Immature natural killer cell (primary cell): ENCODE results near the gene MRPS21. TPM values are rescaled to one million over a fixed set of nuclear protein-coding genes. Genes with fewer than 3 reads are reported as not detected.

Experiments
- DNase-seq, 3 donors: peaks; one replicate each; pipeline ENCODE4 v3.0.0; 2022; ENCODE audit warnings: mixed read lengths in 1 of 3
- H3K27ac Mint-ChIP-seq, 6 donors: one replicate each; pipeline ENCODE4 v1.8.0; 2020; ENCODE audit warnings: mixed read lengths in 6 of 6, mild to moderate bottlenecking in 5 of 6, inconsistent platforms in 4 of 6, moderate library complexity in 3 of 6
- H3K27me3 Mint-ChIP-seq, 3 donors: one replicate each; pipeline ENCODE4 v1.8.0; 2020 to 2021; ENCODE audit warnings: low read depth in 3 of 3, mild to moderate bottlenecking in 3 of 3, mixed read lengths in 3 of 3, moderate library complexity in 3 of 3, inconsistent platforms in 1 of 3
- H3K36me3 Mint-ChIP-seq, 3 donors: one replicate each; pipeline ENCODE4 v1.8.0; 2020; ENCODE audit warnings: mixed read lengths in 3 of 3, inconsistent platforms in 2 of 3, mild to moderate bottlenecking in 2 of 3
- H3K4me1 Mint-ChIP-seq, 2 donors: one replicate each; pipeline ENCODE4 v1.8.0; 2020; ENCODE audit warnings: inconsistent platforms in 2 of 2, mild to moderate bottlenecking in 2 of 2, mixed read lengths in 2 of 2, moderate library complexity in 1 of 2
- H3K4me3 Mint-ChIP-seq, 5 donors: one replicate each; pipeline ENCODE4 v1.8.0; 2020; ENCODE audit warnings: mild to moderate bottlenecking in 5 of 5, mixed read lengths in 5 of 5, inconsistent platforms in 3 of 5, moderate library complexity in 3 of 5
- H3K9me3 Mint-ChIP-seq, 6 donors: one replicate each; pipeline ENCODE4 v1.8.0; 2020; ENCODE audit warnings: mild to moderate bottlenecking in 6 of 6, mixed read lengths in 6 of 6, inconsistent platforms in 4 of 6, moderate library complexity in 3 of 6
- polyA plus RNA-seq, 3 donors: library from polyadenylated mRNA; unstranded; fragments of 300-500 nt; fragmentation: Illumina TruSeq; gene quantifications; one replicate each; pipeline ENCODE4 v1.2.3, GENCODE V29; 2021

Gene MRPS21
- polyA plus RNA-seq, 3 donors from 2014 or later, result 51.7 to 58.6 (median 53.4) TPM

GRCh38 chr1:150268340-150268704 is 25.3 kb upstream of the MRPS21 start:
- Mint-ChIP-seq H3K9me3 (no peaks in the 10 kb centered on the region), H3K4me3 (peak overlapping the region; percentile 91 to 99 (median 94)), H3K27ac (peak overlapping the region; percentile 93 to 98 (median 96)), H3K27me3 (peaks cover 17 to 20% (median 17%) of the 10 kb centered on the region in 3 donors), H3K4me1 (peaks cover 30 to 32% of the 10 kb centered on the region in 2 donors), H3K36me3 (peaks cover 0 to 24% (median 14%) of the 10 kb centered on the region in 3 donors)
- DNase-seq, result peak; percentile 44 to 55 (median 50)

DNA sequence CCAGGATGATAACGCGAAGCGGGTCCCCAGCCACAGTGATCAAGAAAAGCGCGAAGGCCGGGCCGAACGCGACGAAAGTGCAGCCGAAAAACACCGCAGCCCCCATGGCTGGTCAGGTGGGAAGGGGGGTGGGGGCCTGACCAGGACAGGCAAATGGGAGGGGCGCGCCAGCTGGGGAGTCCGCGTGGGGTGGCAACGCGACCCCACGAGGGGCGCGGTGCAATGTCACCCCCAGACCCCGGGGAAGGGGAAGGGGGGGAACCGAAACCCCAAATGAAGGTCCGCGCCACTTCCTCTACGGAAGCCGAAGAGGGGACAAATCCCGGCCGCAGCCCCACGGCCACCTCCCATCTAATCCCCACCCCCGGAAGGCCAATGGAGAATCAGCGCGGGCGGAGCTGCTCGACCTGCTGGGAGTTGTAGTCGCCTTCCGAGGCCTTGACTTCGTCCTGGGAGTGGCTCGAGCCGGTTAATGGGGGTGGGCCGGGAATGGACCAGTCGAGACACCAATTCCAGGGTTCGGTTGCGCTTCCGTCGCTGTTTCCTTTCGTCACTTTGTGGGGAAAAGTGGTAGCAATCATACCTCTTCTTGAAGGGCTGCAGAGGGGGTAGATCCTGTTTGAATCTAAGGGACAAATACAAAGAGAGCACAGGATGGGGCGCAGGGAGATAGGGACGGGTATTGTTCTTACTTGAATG is 24.8 kb upstream of the MRPS21 start, which contains the start of gene APH1A:
Gene APH1A (minus strand): TSS at position 312 of the 699 bp plus-strand sequence. CDS start 206 bp downstream, at position 106.
- Mint-ChIP-seq H3K4me1 (peaks cover 30 to 32% of the 10 kb centered on the region in 2 donors), H3K9me3 (no peaks in the 10 kb centered on the region), H3K27me3 (peaks cover 17 to 20% (median 17%) of the 10 kb centered on the region in 3 donors), H3K4me3 (peak within 1 kb of the TSS; percentile 91 to 99 (median 94)), H3K27ac (peak within 1 kb of the TSS; percentile 93 to 98 (median 96)), H3K36me3 (peaks cover 3 to 27% (median 14%) of the 10 kb centered on the region in 3 donors)
- DNase-seq, result peak; percentile 90 to 92 (median 91)

DNA sequence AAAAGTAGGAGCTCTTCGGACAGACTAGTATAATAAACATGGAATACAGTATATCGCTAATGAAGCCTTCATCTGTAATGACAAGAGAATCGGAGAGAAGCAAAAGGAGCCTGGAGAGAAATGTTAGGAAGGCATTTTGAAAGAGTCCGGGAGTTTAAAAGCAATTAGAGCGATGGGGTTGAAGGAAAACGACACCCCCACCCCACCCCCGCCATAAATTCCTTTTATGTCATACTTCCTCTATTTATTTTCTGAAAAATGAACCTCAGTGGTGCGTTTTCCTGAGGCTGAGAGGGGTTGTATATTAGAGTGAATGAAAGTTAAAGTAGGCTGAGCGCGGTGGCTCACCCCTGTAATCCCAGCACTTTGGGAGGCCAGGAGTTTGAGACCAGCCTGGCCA is 24.2 kb upstream of the MRPS21 start:
- Mint-ChIP-seq H3K27me3 (peaks cover 17 to 20% (median 17%) of the 10 kb centered on the region in 3 donors), H3K9me3 (no peaks in the 10 kb centered on the region), H3K4me1 (peaks cover 30 to 32% of the 10 kb centered on the region in 2 donors), H3K27ac (peak overlapping the region; percentile 93 to 98 (median 96)), H3K4me3 (peak overlapping the region; percentile 91 to 99 (median 94)), H3K36me3 (peaks cover 4 to 27% (median 14%) of the 10 kb centered on the region in 3 donors)
- DNase-seq, result no peak

DNA sequence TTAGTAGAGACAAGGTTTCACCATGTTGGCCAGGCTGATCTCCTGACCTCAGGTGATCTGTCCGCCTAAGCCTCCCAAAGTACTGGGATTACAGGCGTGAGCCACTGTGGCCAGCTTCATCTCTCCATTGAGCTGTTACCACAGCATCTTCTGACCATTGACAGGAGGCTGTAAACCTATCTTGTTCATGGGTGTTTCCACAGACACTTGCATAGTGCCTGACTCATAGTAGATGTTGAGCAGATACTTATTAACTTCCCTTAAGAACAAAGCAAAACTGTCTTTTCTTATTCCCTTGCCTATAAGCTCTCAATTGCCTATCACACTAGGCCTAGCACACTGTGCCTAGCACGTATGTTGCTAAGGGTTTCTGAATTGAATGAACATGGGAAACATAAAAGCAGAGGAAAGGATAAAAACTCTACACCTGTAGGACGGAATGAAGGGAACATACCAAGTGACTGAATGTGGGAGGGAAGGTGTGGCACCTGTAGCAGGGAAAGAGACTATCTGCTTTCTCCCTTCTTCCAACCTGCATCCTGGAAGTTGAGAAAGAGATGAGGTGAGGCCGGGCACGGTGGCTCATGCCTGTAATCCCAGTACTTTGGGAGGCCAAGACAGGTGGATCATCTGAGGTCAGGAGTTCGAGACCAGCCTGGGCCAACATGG is 22.2 kb upstream of the MRPS21 start:
- Mint-ChIP-seq H3K36me3 (peaks cover 8 to 15% (median 10%) of the 10 kb centered on the region in 3 donors), H3K27me3 (peaks cover 17 to 24% (median 17%) of the 10 kb centered on the region in 3 donors), H3K4me3 (no peak overlapping the region), H3K4me1 (peaks cover 27 to 32% of the 10 kb centered on the region in 2 donors), H3K27ac (peak overlapping the region in 1 of 6 donors; percentile 63), H3K9me3 (no peaks in the 10 kb centered on the region)
- no peak for DNase-seq

DNA sequence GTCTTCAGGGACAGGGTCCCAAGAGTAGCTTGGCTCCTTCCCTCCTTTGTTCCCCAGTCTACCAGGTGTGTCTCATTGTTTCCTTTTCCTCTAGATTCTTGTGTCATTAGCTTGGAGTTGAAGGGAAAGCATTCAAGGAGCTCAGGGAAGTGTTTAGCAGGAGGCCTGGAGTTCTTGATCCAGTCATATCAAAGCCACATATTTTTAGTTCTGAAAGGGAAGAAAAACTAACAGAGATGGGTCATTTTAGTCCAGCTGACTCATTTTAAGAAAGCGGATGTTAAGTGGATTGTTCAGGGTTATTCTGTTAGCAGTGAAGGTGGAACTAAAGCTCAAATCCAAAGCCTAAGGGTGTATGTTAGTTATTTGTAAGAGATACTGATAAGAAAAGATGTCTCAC is 20.4 kb upstream of the MRPS21 start:
- Mint-ChIP-seq H3K27me3 (peaks cover 11 to 17% (median 12%) of the 10 kb centered on the region in 3 donors), H3K27ac (no peak overlapping the region), H3K4me3 (no peak overlapping the region), H3K36me3 (peaks cover 0 to 10% (median 10%) of the 10 kb centered on the region in 3 donors), H3K9me3 (no peaks in the 10 kb centered on the region), H3K4me1 (peaks cover 11 to 14% of the 10 kb centered on the region in 2 donors)
- DNase-seq, result no peak

DNA sequence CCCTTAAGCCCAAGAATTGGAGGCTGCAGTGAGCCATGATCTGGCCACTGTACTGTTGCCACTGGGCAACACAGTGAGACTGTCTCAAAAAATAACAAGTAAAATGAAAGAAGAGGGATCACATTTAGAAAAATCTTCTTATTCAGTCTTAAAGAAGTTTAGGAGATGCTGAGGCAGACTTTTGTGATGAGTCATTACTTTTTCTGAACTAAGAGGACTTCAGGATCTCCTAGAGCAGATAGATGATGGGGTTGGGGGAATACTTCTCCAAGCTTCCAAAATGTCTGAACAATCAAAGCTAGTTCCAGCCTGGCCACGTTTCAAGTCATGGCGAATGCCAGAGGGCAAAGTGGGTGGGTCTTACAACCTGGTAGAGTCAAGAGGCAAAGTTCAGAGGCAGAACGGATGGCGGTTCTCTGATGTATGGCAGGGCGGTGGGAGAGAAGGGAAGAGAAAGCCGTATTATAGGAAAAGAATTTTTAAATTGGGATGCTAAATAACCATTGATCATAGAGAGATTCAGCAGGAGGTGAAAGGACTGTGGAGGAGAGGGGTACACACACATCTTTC is 13.4 kb upstream of the MRPS21 start:
- peak overlapping the region in 1 of 6 donors; percentile 33 for H3K27ac Mint-ChIP-seq
- H3K4me3 Mint-ChIP-seq, result peak overlapping the region; percentile 10 to 94 (median 55)
- H3K36me3 Mint-ChIP-seq, result peaks cover 0 to 6% (median 4%) of the 10 kb centered on the region in 3 donors
- peaks cover 28 to 34% of the 10 kb centered on the region in 2 donors for H3K4me1 Mint-ChIP-seq
- DNase-seq, result no peak
- H3K27me3 Mint-ChIP-seq, result peaks cover 6 to 23% (median 9%) of the 10 kb centered on the region in 3 donors
- H3K9me3 Mint-ChIP-seq, result no peaks in the 10 kb centered on the region

- Mint-ChIP-seq H3K27me3 (peaks cover 6 to 22% (median 9%) of the 10 kb centered on the region in 3 donors), H3K4me1 (peaks cover 28 to 34% of the 10 kb centered on the region in 2 donors), H3K4me3 (peak overlapping the region; percentile 83 to 94 (median 88)), H3K27ac (peak overlapping the region; percentile 48 to 93 (median 79)), H3K9me3 (no peaks in the 10 kb centered on the region), H3K36me3 (peaks cover 0 to 2% (median 2%) of the 10 kb centered on the region in 3 donors)
- DNase-seq, result peak; percentile 46 to 61 (median 53)
Measured at GRCh38 chr1:150281221-150281757, 12.4 kb upstream of the MRPS21 start.

GRCh38 chr1:150281758-150282557 is 11.7 kb upstream of the MRPS21 start, which contains the start of gene CIART:
Gene CIART (plus strand): TSS chr1:150282554. CDS start chr1:150283268, 714 bp downstream.
- peak within 1 kb of the TSS; percentile 48 to 93 (median 79) for H3K27ac Mint-ChIP-seq
- peaks cover 6 to 22% (median 11%) of the 10 kb centered on the region in 3 donors for H3K27me3 Mint-ChIP-seq
- H3K36me3 Mint-ChIP-seq, result no peaks in the 10 kb centered on the region
- peaks cover 28 to 34% of the 10 kb centered on the region in 2 donors for H3K4me1 Mint-ChIP-seq
- DNase-seq, result peak; percentile 74 to 75 (median 75)
- H3K9me3 Mint-ChIP-seq, result no peaks in the 10 kb centered on the region
- H3K4me3 Mint-ChIP-seq, result peak within 1 kb of the TSS; percentile 83 to 94 (median 88)

DNA sequence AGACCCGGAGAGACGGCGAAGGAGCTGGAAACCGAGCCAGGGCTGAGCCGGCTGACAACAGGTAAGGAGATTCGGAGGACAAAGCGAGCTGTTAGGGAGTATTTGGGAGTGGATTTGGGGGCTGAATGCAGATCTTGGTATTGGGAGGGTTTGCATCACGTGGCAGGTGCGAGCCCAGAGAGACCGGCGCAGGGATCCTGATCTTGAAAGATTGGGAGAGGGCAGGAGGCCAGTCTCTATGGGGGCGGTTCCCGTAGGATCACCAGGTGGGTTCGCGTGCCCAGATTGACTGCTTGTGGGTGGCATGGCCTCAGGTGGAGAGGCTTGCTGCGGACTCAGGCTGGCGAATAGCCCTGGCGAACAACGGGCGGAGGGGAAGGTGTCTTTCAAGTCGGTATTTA is 11.1 kb upstream of the MRPS21 start:
- no peaks in the 10 kb centered on the region for H3K9me3 Mint-ChIP-seq
- no peak for DNase-seq
- H3K27me3 Mint-ChIP-seq, result peaks cover 6 to 22% (median 11%) of the 10 kb centered on the region in 3 donors
- H3K27ac Mint-ChIP-seq, result peak overlapping the region in 5 of 6 donors; percentile 36 to 79 (median 70)
- peak overlapping the region; percentile 83 to 94 (median 88) for H3K4me3 Mint-ChIP-seq
- H3K36me3 Mint-ChIP-seq, result no peaks in the 10 kb centered on the region
- H3K4me1 Mint-ChIP-seq, result peaks cover 28 to 34% of the 10 kb centered on the region in 2 donors

- peaks cover 6 to 29% (median 11%) of the 10 kb centered on the region in 3 donors for H3K27me3 Mint-ChIP-seq
- no peak for DNase-seq
- H3K27ac Mint-ChIP-seq, result peak overlapping the region in 1 of 6 donors; percentile 2
- H3K9me3 Mint-ChIP-seq, result no peaks in the 10 kb centered on the region
- H3K4me1 Mint-ChIP-seq, result peaks cover 28 to 34% of the 10 kb centered on the region in 2 donors
- peak overlapping the region in 4 of 5 donors; percentile 4 to 94 (median 20) for H3K4me3 Mint-ChIP-seq
- H3K36me3 Mint-ChIP-seq, result no peaks in the 10 kb centered on the region
Measured at GRCh38 chr1:150283260-150283659, 10.4 kb upstream of the MRPS21 start.

GRCh38 chr1:150288382-150288781 is 5.3 kb upstream of the MRPS21 start:
- H3K4me3 Mint-ChIP-seq, result no peak overlapping the region
- no peak for DNase-seq
- no peaks in the 10 kb centered on the region for H3K9me3 Mint-ChIP-seq
- H3K4me1 Mint-ChIP-seq, result peaks cover 7% of the 10 kb centered on the region in 2 donors
- no peaks in the 10 kb centered on the region for H3K36me3 Mint-ChIP-seq
- peaks cover 3 to 20% (median 13%) of the 10 kb centered on the region in 3 donors for H3K27me3 Mint-ChIP-seq
- H3K27ac Mint-ChIP-seq, result no peak overlapping the region

DNA sequence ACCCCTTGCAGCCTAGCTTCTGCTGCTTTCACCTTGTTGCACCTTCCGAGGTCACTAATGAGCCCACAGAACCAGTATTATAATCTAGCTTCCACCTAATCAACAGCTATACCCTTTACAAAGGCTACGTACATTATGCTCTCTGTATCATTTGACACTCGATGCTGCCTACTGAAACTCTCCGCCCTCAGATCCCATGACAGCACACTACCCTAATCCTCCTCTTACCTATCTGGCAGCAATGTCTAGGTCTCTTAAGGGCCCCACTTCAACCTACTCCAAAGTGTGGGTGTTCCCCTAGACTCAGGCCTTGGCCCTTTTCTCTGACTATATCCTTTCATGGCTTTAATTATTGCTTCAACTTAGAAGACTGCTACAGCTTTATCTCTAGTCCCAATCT is 4.8 kb upstream of the MRPS21 start:
- Mint-ChIP-seq H3K9me3 (no peaks in the 10 kb centered on the region), H3K36me3 (no peaks in the 10 kb centered on the region), H3K4me3 (no peak overlapping the region), H3K4me1 (peaks cover 11% of the 10 kb centered on the region in 2 donors), H3K27me3 (peaks cover 2 to 20% (median 17%) of the 10 kb centered on the region in 3 donors), H3K27ac (no peak overlapping the region)
- no peak for DNase-seq
